RCC 7860 (cell line): ENCODE data around the gene TBK1.

Experiments used
- DNase-seq: peaks from one replicate; pipeline ENCODE4 v3.0.0-alpha.2; 2015; ENCODE audit warnings: low spot score
- FAIRE-seq: peaks from 2 replicates; lab custom pipeline; 2012; peaks lifted over from hg19 to GRCh38; lab: Jason Lieb, UNC

Gene TBK1

DNA sequence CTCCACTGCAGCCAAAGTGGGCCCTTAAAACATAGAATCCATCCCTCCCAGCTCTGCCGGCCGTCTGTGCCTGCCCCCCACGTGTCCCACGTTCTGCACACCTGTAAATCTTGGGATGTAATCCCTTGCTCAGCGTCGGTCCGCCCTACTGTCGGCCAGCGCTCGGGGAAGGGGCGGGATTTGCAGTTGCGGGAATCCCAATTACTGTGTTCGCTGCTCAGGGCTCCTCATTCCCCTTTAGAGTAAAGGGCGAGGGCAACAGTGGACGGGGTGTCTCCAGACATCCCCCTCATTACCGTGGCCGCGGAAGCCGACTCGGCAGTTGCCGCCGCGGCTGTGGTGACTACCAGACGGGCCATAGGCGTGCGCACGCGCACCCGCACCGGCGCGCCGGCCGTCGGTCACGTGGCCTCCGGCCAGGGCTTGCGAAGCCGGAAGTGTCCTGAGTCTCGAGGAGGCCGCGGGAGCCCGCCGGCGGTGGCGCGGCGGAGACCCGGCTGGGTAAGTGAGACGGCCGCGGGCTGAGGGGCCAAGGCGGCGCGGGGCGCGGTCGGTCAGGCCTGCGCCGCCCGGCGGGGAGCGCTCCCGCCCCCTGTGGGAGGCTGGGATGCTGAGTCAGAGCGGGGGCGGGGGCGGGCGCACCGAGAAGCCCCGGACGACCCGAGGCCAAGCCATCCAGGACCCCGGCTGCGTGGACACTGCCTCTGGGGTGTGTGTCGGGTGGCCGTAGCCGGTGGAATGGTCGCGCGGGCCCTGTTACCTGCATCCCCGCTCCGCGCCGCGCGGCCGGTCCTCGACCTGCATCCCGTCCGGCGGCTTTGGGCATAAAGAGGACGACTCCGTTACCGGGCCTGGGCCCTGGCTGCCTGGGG is at the start of gene TBK1:
TBK1 (plus strand) TSS at position 434 of the 872 bp plus-strand sequence. CDS start 3,751 bp downstream, outside the sequence.
- peak; percentile 67 for DNase-seq
- FAIRE-seq = no peak

DNA sequence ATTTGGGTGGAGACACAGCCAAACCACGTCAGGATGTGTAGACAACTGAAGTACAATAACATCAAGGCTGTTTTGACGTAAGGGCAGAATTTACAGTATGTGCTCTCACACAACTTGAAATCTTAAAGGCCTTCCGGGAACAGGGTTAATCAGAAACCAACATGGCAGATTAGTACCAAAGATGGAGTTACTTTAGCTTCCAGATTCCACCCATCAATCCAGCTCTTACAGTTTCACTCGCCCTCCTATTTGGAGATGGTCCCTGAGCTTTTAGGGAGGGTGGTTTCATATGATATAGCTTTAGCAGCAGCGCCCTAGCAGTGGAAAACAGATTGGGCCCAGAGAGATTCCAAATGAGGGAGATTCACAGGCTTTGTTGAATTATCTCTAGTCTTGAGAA is 49.7 kb upstream of the TBK1 start:
- DNase-seq (no peak), FAIRE-seq (no peak)

DNA sequence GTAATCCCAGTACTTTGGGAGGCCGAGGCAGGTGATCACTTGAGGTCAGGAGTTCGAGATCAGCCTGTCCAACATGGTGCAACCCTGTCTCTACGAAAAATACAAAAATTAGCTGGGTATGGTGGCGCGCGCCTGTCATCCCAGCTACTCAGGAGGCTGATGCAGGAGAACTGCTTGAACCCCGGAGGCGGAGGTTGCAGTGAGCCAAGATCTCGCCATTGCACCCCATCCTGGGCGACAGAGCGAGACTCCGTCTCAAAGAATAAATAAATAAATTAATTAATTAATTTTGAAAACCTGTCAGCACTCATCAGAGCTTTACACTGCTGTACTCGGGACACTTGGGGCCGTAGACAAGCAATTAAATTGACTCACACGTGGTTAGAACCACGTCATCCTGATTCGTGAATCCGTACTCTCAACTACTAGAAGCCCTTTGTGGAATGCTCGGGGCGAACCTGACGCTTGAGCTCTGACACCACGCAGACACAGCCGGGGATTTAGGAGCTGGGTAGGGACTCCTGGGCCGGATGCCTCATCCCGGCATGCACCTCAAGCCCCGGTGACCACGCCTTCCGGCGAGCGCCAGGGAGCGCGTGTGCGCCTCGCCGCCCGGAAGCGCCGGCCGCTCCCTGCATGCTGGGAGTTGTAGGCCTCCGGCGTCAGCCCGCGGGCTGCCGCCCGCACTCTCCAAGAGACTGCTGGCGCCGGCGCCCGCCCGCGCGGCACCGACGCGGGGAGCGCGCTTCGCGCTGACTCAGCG is 48.0 kb upstream of the TBK1 start, which contains the start of gene XPOT:
XPOT (plus strand) TSS at position 686 of the 763 bp plus-strand sequence. CDS start 5,644 bp downstream, outside the sequence.
- DNase-seq (peak; percentile 88), FAIRE-seq (no peak)

DNA sequence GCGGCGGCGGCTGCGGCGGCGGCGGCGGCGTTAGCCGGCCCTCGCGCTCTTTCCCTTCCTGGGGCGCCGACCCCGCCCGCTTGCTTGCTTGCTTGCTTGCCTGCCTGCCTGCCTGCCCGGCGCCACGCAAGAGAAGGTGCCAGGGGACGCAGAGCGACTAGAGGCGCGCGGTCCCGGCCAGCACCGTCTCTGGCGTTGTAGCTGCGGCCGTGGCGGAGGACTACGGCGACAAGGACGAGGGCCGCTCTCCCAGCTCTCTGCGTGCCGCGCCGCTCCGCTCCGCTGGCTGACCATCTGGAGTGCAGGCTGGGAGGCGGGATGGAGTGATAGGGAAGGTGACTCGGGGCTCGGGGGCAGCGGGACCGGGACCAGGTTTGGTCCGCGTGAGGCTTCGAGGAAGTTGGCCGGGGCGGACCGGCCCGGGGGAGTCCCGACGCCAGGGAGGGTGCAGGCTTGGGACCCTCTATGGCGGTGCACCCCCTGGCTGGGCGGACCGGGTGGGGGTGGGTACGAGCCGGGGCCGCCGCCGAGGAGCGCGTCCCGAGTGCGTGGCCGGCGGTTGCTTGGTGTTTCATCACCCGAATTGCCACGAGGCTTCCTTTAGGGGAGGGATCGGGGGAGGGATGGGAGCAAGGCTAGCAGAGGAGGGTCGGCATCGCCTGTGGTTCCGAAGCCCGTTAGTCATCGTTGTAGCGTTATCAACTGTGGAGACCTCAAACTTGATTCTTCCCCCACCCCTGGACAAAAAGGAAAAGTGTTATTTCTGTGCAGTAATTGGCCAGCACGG is 47.3 kb upstream of the TBK1 start:
- FAIRE-seq = no peak
- DNase-seq = peak; percentile 61

DNA sequence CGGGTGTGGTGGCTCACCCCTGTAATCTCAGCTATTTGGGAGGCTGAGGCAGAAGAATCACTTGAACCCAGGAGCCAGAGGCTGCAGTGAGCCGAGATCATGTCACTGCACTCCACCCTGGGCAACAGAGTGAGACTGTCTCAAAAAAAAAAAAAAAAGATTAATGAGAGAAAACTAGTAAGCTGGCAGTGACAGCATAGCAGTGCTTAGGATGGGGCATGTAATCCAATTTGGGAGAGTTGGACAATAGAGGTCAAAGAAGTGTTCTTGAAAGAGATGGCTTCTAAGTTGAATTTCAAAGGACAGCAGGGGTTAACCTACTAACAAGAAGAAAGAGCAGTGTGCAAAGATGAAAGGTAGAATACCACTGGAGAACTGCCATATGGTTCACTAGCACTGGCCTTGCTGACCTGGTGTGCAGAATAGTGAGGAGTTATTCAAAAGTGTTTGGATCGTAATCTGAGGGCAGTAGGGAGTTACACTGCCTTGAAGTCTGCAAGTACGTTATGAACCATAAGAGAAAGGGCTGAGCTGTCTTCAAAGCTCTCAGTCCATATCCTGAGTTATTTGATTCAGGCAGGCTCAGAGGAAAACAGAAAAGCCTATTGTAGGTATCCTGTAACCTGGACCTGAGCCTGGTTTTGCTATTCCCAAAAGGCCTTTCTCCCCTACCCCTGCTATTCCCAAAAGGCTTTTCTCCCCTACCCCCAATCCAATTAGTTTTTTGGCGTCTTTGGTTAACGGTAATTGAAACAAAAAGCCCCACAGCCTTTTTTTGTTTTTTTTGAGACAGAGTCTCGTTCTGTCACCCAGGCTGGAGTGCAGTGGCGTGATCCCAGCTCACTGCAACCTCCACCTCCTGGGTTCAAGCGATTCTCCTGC is 44.3 kb upstream of the TBK1 start:
- FAIRE-seq (no peak), DNase-seq (no peak)

DNA sequence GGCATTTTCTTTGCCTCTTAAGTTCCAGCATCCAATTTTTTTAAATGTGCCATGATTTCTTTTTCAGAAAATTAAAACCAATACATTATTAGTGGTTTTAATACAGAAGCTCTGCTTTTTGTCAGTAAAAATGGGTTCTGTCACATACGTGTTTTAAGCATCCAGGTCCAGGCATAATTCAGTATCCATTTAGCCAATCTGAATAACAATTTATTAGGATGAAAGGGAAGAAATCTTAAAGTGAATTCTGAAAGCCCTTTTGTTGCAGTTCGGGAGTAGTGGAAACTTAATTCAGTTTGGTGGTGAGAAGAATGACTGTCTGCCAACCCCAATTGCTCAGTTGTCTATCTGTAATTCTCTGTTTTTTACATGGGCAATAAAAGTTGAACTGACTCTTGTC is 40.5 kb upstream of the TBK1 start:
- DNase-seq = no peak
- no peak for FAIRE-seq

DNA sequence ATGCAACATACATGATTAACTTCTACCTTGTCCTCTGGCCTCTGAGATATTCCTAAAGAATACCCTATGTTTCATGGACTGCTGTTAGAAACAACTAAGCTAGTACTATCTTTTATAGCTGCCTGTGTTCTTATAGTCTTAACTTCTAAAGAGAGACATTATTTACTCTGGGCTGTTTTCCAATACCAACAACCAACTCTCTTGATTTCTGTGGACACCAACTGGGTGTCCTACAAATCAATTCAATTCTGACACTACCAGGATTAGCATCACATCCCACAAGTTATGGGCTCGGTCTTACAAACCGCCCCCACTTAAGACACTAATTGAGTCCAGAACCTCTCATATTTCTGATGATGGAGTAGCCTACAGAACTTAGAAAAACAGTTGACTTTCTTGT is 39.5 kb upstream of the TBK1 start:
- DNase-seq = no peak
- FAIRE-seq = no peak

DNA sequence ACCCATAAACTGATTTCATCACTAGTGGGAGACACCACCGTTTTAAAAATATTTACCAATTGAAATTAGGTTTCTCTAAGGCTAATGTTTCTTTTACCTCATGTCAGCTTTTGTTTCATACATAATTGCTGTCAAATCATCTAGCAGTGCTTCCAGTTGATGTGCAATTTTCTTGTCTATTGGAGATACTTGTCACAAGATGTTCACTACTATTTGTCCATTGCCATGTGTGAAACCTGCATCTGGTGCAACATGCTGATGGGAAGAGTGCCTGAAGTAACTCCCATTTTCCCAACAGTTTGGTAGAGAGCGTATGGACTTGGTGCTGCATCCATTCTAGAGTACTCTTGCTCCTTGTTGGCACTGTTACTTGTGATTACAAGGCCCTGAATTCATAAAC is 38.0 kb upstream of the TBK1 start:
- FAIRE-seq (no peak), DNase-seq (no peak)

DNA sequence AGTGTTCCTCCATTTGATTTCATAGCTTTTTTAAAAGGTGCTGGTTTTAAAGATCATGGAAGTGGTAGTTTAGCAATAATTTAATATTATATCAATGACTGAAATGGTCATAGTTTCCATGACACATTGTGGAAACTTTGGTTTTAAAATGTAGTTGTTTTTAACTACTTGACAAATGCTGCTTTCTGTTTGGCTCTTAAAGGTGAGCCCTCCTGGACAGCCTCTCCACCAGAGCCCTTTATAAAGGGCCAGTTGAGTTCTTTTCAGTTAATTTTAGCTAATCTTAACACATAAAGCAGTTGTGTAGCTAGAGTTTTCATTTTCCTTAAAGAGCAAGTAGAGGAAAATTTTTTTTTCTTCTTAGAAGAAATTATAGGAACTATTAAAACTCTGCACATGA is 33.7 kb upstream of the TBK1 start:
- no peak for DNase-seq
- FAIRE-seq = no peak

DNA sequence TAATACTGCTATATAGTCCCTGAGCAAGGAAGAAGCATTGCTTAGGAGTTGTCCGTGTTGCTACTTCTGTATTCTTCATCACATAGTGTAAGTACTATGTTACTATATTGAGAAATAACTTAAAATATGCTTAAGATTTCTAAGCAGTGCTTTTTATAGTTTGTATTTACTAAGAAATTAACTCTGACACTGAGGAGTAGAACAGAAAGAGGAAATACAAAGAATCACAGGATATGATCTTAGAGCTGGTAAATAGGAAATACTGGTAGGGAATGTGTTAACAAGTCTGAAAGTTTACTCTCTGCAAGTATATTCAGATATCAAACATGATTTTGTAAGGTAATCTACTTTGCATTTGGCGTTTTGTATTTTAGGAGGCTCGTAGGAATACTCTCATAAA is 32.2 kb upstream of the TBK1 start:
- FAIRE-seq (no peak), DNase-seq (no peak)

DNA sequence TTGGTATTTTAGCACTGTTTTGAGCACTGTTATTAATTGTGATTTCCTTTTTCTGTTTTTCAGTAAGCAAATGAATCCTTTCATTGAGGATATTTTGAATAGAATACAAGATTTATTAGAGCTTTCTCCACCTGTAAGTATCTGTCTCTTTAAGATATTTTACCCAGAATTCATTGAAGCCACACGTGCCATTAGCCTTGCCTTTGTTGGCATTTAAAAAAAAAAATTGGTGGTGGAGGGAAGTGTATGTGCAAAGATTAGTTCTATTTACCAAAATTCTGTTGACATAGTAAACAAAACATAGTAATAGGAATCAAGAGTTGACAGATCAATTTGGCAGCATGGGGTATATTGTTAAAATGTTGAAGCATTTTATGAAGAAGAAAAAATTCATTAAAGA is 23.9 kb upstream of the TBK1 start:
- FAIRE-seq = no peak
- DNase-seq = no peak

DNA sequence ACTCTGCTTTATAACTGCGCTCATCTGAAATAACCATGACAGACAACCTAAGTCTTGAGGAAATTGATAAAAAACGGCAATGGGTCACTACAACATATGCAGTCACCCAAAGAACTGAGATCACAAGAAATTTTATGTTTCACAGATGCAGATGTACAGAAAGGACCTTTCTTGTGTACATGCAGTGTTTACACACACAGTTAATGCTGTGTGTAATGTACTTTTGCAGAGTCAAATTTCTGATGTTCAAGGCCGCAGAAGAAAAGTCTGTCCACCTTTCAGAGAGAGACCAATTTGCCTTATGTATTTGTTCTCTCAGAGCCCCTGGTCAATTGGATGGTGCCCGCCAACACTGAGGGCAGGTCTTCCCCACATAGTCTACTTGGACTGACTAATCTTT is 23.0 kb upstream of the TBK1 start:
- no peak for DNase-seq
- FAIRE-seq = no peak

DNA sequence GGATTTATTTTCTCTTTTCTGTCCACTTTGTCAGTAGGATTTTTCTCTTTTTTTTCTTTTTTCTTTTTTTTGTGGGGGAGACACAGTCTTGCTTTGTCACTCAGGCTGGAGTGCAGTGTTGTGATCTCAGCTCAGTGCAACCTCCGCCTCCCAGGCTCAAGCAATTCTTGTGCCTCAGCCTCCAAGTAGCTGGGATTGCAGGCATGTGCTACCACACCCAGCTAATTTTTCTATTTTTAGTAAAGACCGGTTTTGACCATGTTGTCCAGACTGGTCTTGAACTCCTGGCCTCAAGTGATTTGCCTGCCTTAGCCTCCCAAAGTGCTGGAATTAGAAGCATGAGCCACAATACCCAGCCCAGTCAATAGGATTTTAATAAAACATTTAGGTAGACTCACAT is 21.0 kb upstream of the TBK1 start:
- DNase-seq (no peak), FAIRE-seq (no peak)

DNA sequence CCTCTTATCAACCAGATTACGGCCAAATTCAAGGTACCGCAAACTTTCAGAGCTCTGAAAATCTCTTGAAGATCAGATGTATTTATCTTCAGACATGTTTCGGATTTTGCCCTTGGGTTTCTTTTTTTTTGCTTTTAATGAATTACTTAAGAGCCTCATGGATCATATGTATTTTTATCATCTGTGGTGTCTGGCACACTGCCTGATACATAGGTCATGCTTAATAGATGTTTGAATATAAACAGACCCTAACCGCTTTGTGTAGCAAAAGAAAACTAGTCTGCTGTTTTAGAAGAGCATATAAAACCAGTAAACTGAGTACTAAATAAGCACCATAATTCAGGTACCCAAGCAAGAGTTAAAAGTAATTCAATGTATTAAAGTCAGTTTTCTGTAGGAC is 20.1 kb upstream of the TBK1 start:
- FAIRE-seq (no peak), DNase-seq (no peak)

DNA sequence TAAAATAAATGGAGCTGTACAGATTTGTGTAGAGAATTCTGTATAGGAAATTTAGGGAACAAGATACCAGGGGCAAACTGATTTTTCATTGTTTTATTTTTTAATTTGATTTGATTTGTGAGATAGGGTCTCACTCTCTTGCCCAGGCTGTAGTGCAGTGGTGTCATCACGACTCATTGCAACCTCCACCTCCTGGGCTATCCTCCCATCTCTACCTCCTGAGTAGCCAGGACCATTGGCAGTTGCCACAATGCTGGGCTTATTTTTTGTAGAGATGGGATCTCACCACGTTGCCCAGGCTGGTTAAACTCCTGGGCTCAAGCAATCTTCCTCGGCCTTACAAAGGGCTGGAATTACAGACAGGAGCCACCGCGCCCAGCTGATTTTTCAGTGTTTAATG is 18.0 kb upstream of the TBK1 start:
- FAIRE-seq = no peak

DNA sequence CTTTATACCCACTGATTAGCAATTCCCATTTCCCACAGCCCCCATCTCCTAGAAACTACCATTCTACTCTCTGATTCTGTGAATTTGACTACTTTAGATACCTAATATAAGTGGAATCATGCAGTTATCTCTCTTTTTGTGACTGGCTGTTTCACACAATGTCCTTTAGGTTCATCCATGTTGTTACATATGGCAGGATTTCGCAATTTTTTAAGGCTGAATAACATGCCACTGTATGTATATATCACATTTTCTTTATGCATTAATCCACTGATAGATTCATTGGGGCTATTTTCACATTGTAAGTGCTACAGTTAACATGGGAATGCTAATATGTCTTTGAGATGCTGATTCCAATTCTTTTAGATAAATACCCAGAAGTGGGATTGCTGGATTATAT is 11.8 kb upstream of the TBK1 start:
- no peak for DNase-seq

More for the DNA sequence above, 18.0 kb upstream of the TBK1 start:
- DNase-seq = no peak

DNA sequence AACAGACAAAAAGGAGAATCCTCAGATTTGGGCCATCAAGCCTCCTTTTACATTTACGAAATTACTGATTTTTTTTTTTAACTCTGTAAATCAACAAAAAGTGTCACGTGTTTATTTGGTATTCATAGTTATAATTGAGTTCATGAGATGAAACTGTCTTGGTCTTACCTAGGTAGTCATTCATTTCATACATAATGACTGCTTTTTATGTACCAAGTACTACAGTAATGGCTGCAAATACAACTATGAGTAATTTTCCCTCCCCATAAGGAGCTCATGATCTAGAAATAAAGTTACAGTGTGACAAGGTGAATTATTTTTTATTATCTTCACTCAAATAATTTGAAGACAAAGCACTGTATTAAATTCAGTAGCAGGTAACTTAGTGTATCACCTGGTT is 6.4 kb upstream of the TBK1 start:
- FAIRE-seq (no peak), DNase-seq (no peak)

More for the DNA sequence above, 11.8 kb upstream of the TBK1 start:
- FAIRE-seq = no peak

DNA sequence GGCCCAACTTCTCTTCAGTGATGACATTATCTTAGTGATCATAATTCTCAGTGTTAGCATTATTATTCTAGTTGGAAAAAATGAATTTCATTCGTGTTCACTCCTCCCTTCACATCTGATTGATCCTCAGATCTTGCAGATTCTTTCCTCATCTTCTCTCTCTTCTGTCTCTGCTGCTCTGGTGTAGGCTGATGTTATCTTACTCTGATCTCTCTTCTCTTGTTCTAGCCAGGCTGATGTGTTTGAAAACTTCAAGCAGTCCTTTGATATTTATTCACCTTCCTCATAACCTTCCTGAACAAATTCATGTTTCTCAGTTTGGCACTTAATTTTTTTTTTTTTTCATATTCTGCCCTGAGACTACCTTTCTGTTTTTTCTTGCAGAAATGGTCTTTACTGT is 5.6 kb upstream of the TBK1 start:
- no peak for DNase-seq
- FAIRE-seq = no peak

DNA sequence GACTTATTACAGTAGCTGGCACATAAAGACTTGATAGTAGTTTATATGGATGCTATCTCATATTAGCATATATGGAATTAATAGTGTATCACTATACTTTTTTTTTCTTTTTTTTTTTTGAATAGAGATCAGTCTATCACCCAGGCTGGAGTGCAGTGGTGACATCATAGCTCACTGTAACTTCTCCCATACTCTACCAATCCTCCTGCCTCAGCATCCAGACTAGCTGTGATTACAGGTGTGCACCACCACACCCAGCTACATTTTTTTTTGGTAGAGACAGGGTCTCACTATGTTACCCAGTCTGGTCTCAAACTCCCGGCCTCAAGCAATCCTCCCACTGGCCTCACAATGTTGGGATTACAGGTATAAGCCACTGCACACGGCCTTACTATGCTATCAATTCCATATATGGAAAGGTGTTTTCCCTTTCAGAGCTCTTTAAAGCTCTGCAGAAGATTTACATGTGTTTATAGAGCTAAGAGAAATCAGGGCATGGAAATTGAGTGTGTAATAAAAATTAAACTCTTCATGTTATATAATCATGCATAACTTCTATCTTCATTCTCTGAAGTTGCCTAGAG is 1.8 kb upstream of the TBK1 start:
- FAIRE-seq (no peak), DNase-seq (no peak)
